LNCaP clone FGC (cell line): Measurements from ENCODE around the gene ADGRG3.
A peak's percentile ranks its signal among the peaks of the same experiment; 100 is the strongest.

ENCODE experiments used
- DNase-seq: peaks from one replicate; pipeline ENCODE4 v3.0.0-alpha.2; 2011; ENCODE audit warnings: low read depth
- H3K4me3 ChIP-seq: 2 replicates; pipeline ENCODE4 v1.5.1; 2011; ENCODE audit warnings: mild to moderate bottlenecking, low read depth, low read length, control low read depth
- CTCF ChIP-seq: IDR thresholded peaks from 2 replicates; pipeline ENCODE4 v1.5.1; 2012; ENCODE audit warnings: mild to moderate bottlenecking; ENCODE audit not compliant: control insufficient read depth, insufficient read depth; ENCODE audit errors: extremely low read depth

Gene ADGRG3

GRCh38 chr16:57647136-57647875 is 20.8 kb upstream of the ADGRG3 start:
- DNase-seq: no peak
- no peak overlapping the region for H3K4me3 ChIP-seq
- TF ChIP-seq CTCF: no peak

- DNase-seq: no peak
- no peak for TF ChIP-seq CTCF
- no peak overlapping the region for H3K4me3 ChIP-seq
These were observed 20.0 kb upstream of the ADGRG3 start for GRCh38 chr16:57648125-57648524.

- H3K4me3 ChIP-seq: no peak overlapping the region
- DNase-seq: peak; percentile 23
- TF ChIP-seq CTCF: peak; percentile 100
These were observed 19.3 kb upstream of the ADGRG3 start for GRCh38 chr16:57648581-57649442.

GRCh38 chr16:57649443-57649751 is 18.7 kb upstream of the ADGRG3 start:
- TF ChIP-seq CTCF: no peak
- H3K4me3 ChIP-seq: no peak overlapping the region
- DNase-seq: no peak

GRCh38 chr16:57649846-57650245 is 18.3 kb upstream of the ADGRG3 start:
- H3K4me3 ChIP-seq: no peak overlapping the region
- DNase-seq: no peak
- no peak for TF ChIP-seq CTCF

- no peak for DNase-seq
- no peak for TF ChIP-seq CTCF
- H3K4me3 ChIP-seq: no peak overlapping the region
These were observed 16.5 kb upstream of the ADGRG3 start for GRCh38 chr16:57651344-57652333.
